Islet of Langerhans (tissue), 1 donor: Measurements from ENCODE around the gene UNC45B.
"Not testable (repeated sequence)": the region's sequence is repeated elsewhere in the genome, so short reads cannot be mapped to it uniquely, and the experiment has no call there.

Source experiments
- FAIRE-seq: peaks from one replicate; lab custom pipeline; 2011; peaks lifted over from hg19 to GRCh38; lab: Jason Lieb, UNC

The UNC45B gene

GRCh38 chr17:35222452-35222851 lies 74.8 kb downstream of the UNC45B start:
- FAIRE-seq, result no peak

GRCh38 chr17:35224436-35224835 lies 76.8 kb downstream of the UNC45B start:
- no peak for FAIRE-seq

- FAIRE-seq, result no peak
Observed at GRCh38 chr17:35227546-35227945, 79.9 kb downstream of the UNC45B start.

- no peak for FAIRE-seq
Observed at GRCh38 chr17:35229638-35230037, 82.0 kb downstream of the UNC45B start.

- not testable (repeated sequence) for FAIRE-seq
Observed at GRCh38 chr17:35234315-35234714, 86.7 kb downstream of the UNC45B start.

GRCh38 chr17:35235289-35235688 lies 87.7 kb downstream of the UNC45B start:
- FAIRE-seq, result no peak

GRCh38 chr17:35235917-35236316 lies 88.3 kb downstream of the UNC45B start:
- no peak for FAIRE-seq

- no peak for FAIRE-seq
Observed at GRCh38 chr17:35236821-35237220, 89.2 kb downstream of the UNC45B start.

- FAIRE-seq, result no peak
Observed at GRCh38 chr17:35238821-35239220, 91.2 kb downstream of the UNC45B start.
